ENCODE results near the gene TRIM63. TPM values are rescaled to one million over a fixed set of nuclear protein-coding genes. Genes with fewer than 3 reads are reported as not detected.
"Not testable (repeated sequence)": the region's sequence is repeated elsewhere in the genome, so short reads cannot be mapped to it uniquely, and the experiment has no call there.

TRIM63 gene
- total RNA-seq, 2 experiments from 2014 or later: not detected

GRCh38 chr1:26093569-26093968, 26.1 kb upstream of the TRIM63 start:
- POLR2A ChIA-PET, CTCF ChIA-PET: not testable (repeated sequence)

- POLR2A ChIA-PET: no interaction called here
- CTCF ChIA-PET: interaction anchor here (0.6 kb wide), 1 partner anchor 104 kb away, joined by 6 read pairs; no protein-coding TSS in a partner anchor
Observed at GRCh38 chr1:26092422-26092821, 25.0 kb upstream of the TRIM63 start.

GRCh38 chr1:26090893-26091292, 23.5 kb upstream of the TRIM63 start:
- ChIA-PET CTCF (interaction anchor here (0.8 kb wide), 1 partner anchor 13 kb away, joined by 3 read pairs; no protein-coding TSS in a partner anchor), POLR2A (no interaction called here)

GRCh38 chr1:26089125-26089524, 21.7 kb upstream of the TRIM63 start:
- CTCF ChIA-PET: no interaction called here

GRCh38 chr1:26084844-26085243, 17.4 kb upstream of the TRIM63 start:
- CTCF ChIA-PET: no interaction called here

More at GRCh38 chr1:26089125-26089524, 21.7 kb upstream of the TRIM63 start:
- POLR2A ChIA-PET: no interaction called here

GRCh38 chr1:26084091-26084561, 16.7 kb upstream of the TRIM63 start:
- POLR2A ChIA-PET: no interaction called here
- CTCF ChIA-PET: no interaction called here

More at GRCh38 chr1:26084844-26085243, 17.4 kb upstream of the TRIM63 start:
- POLR2A ChIA-PET: no interaction called here

GRCh38 chr1:26083208-26083607, 15.8 kb upstream of the TRIM63 start:
- CTCF ChIA-PET: no interaction called here

GRCh38 chr1:26082020-26082350, 14.6 kb upstream of the TRIM63 start:
- ChIA-PET POLR2A (no interaction called here), CTCF (no interaction called here)

More at GRCh38 chr1:26083208-26083607, 15.8 kb upstream of the TRIM63 start:
- POLR2A ChIA-PET: no interaction called here

GRCh38 chr1:26081267-26082019, 14.0 kb upstream of the TRIM63 start:
- ChIA-PET CTCF (no interaction called here), POLR2A (no interaction called here)

- ChIA-PET CTCF (no interaction called here), POLR2A (no interaction called here)
Observed at GRCh38 chr1:26079960-26080814, 12.8 kb upstream of the TRIM63 start.

GRCh38 chr1:26079178-26079563, 11.7 kb upstream of the TRIM63 start:
- CTCF ChIA-PET: no interaction called here
- POLR2A ChIA-PET: no interaction called here

- POLR2A ChIA-PET: interaction anchor here (0.7 kb wide), 1 partner anchor 22 kb away, joined by 6 read pairs; no protein-coding TSS in a partner anchor
- CTCF ChIA-PET: no interaction called here
Observed at GRCh38 chr1:26078286-26079177, 11.1 kb upstream of the TRIM63 start.

GRCh38 chr1:26077524-26077923, 10.1 kb upstream of the TRIM63 start:
- POLR2A ChIA-PET: no interaction called here
- CTCF ChIA-PET: no interaction called here

- POLR2A ChIA-PET: no interaction called here
- CTCF ChIA-PET: no interaction called here
Observed at GRCh38 chr1:26075421-26076144, 8.2 kb upstream of the TRIM63 start.

- CTCF ChIA-PET: no interaction called here
- POLR2A ChIA-PET: no interaction called here
Observed at GRCh38 chr1:26072305-26072704, 4.9 kb upstream of the TRIM63 start.

- ChIA-PET CTCF (no interaction called here), POLR2A (no interaction called here)
Observed at GRCh38 chr1:26070963-26071342, 3.5 kb upstream of the TRIM63 start.

- CTCF ChIA-PET: no interaction called here
Observed at GRCh38 chr1:26070296-26070962, 3.0 kb upstream of the TRIM63 start.

GRCh38 chr1:26069941-26070295, 2.5 kb upstream of the TRIM63 start:
- ChIA-PET POLR2A (no interaction called here), CTCF (no interaction called here)

More at GRCh38 chr1:26070296-26070962, 3.0 kb upstream of the TRIM63 start:
- POLR2A ChIA-PET: no interaction called here

- POLR2A ChIA-PET: no interaction called here
- CTCF ChIA-PET: interaction anchor here (0.6 to 1.8 kb wide), 3 partner anchors 18 to 78 kb away, joined by 3 to 6 read pairs (median 5); no protein-coding TSS in a partner anchor
Observed at GRCh38 chr1:26066857-26067256, 573 bp downstream of the TRIM63 start.
